Renal cortical epithelial cell (primary cell): ENCODE measurements around the gene CEP350. TPM values are rescaled to one million over a fixed set of nuclear protein-coding genes. Genes with fewer than 3 reads are reported as not detected.

Experiments
- DNase-seq: peaks from one replicate; pipeline ENCODE4 v3.0.0-alpha.2; 2011; ENCODE audit warnings: low read depth
- total RNA-seq: library from RNA; depleted of rRNA; stranded (reverse); fragments of >200 nt; gene quantifications from 2 replicates; pipeline ENCODE4 v1.2.3, GENCODE V29; 2014

CEP350 gene
- total RNA-seq, 1 donor from 2014 or later = 53.5 TPM

DNA sequence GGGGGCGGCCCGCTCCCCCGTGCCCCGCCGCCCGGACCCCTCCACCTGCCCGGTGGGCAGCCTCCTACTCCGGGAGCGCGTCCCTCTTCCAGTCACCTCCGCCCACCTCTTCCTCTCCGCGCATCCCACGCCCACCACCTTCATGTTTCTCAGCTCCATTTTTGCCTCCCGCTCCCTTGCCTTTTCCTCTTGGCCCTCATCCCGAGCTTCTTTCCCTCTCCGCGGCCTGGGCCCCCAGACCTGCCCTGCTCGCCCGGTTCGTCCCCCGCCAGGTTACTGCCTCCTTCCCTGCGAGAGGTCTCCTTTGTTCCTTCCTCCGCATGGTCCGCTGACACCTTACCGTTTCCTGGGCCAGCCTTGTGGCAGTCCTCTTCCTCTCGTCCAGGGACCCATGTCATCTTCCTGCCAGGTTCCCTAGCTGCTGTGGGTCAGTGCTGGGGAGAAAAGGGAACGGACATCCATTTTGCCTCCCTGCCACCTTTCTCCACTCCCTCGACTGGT, 200.6 kb downstream of the CEP350 start:
- no peak for DNase-seq

DNA sequence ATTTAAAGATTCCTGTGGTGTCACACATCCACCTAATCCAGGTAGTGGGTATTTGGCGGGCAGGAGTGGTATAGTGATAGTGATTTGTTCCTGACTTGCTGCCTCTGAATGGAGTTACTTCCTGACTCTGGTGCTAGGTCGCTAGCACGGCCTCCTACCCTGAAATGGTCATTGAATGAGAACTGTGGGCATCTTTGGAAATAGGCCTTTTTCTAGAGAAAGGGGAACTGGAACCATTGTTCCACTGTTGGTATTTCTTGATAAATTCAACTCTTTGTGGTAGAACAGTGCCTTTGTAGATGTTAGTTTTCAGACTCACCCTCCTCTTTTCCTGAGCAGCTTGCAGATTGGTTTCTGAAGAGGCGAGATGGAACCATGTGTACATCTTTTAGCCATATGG, 201.6 kb downstream of the CEP350 start:
- no peak for DNase-seq

DNA sequence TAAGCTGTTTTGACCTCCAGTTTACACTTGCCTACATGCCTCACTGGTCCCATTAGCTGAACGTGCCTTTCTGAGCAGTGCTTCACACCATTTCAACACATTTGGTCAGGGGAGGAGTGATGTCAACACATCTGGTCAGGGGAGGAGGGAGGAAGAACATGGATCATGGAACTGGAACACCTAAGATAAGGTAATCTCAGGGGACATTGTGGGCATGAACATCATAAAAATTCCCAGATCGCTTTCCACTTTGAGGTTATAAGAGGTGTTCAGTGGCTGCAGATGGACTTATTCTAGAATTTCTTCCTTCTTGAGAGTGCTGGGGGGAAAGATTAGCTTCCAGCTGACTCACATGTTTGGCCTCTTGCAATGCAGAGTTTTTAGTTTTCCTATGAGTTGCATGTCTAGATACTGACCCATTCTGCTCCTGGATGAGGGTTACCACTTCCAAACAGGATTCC, 202.1 kb downstream of the CEP350 start:
- DNase-seq = peak; percentile 58

DNA sequence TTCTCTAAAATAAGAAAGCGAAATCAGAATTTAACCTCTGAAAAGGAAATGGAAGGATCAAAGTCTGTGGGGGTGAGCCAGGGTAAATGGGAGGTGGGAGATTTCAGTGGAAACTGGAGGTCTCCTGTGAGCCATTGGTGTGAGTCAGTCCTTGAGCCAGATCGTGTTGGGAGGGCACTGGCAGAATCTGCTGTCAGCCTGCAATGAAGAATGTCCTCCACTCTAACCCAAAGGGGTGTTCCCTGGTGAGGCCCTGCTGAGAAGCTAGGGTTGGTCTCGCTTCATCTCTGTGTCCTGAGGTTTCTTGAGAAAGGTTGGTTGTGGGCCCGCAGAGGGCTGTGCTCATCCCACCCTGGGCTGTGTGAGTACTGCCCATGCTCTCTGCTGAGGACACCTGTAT, 202.5 kb downstream of the CEP350 start:
- DNase-seq = no peak

DNA sequence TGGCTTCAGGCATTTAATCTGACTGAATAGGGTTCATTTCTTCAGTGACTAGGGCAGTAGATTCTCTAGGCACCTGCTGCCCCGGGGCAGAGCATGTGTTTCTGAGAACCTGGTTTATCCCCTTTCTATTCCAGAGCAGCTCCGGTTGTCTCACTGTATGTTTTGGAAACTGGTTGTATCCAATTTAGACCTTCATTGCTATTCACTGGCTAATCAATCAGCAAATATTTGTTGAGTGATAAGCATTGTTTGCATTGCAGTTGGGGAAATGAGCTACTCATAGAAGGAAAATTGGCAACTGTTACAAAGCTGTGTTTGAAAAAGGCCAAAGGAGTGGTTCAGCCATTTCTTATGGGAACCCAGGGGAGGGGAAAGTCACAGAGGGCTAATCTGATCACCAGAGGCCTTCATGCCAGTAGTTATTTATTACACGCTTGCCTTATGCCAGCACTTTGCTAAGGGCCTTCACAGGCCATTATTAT, 203.0 kb downstream of the CEP350 start:
- no peak for DNase-seq

DNA sequence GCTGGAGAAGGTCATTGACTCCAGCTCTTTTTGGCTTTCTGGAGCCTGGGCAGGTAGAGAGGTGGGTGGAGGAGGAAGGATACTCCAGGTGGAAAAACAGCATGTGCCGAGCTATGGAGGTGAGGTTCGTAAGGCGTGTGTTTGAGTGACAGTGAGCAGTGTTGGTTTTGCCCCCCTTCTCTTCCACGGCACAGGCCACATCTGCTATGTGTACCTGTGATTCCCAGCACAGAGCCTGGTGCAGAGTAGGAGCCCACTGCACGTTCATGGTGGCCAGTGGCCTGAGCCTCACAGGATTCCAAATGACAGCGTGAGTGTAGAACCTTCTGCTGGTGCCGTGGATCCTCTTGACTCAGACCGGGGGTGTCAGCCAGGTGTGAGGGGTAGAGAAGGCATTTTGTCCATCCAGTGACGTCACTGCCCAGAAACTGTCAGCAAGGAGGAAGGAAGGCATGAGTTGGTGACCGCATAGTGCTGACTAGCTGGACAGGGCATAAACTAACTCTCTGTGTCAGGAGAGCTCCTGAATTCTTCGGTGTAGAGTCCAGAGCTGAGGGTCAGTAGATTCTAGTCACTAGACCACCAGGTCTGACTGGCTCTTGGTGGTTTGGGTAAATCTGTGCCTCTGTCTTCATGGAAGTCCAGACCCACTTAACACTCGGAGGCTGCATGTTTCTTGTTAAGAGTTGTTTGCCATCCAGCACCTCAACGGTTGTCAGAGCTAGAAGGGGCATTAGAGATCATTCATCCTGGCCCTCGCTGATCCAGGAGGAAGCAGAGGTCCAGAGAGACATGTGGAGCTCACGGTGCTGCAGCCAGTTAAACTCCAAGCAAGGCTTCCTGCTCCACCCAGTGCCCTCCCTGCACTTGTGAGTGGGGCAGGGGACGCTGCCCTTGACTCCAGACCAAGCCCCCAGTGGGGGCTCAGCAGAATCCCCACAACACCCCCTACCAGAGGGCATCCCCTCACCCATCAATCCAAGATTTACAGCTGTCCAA, 203.8 kb downstream of the CEP350 start:
- no peak for DNase-seq

DNA sequence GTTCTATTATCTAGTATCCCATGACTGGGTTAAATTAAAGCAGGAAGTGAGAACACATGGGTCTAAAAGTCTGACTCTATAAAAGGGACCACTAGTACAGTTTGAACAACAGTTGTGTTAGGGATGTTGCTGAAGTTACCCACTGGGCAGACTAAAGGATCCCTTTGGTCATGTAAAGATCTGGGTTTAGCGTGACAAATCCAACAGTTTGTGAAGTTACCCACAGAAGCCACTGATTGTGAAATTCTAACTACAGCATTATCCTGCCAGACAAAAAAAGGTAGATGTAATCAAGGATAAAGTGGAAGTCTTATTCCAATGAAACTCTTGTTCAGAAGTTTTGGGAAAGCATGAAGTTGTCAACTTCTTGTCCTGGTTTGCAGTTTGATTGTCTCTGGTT, 205.7 kb downstream of the CEP350 start:
- DNase-seq = no peak

DNA sequence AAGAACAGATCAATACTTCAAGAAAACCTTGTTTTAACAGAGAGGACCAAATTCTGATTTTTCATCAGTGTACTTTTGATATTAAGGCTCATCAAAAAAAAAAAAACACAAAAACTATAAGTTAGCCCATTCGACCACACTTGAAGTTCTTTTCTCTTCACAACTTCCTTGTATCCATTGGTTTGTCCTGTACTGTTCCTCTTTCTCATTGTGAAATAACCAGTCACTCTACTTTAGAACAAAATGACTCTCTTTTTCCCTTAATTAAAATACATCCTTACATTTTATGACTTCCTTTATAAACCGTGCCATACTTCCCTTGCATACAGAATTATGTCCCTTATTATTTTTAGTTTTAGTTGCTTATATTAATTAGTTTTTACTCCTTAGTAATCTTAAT, 208.4 kb downstream of the CEP350 start:
- DNase-seq = no peak

Other genes starting within 250 kb of the CEP350 start
- gene FAM163A, start 211.5 kb upstream of the CEP350 start, total RNA-seq = not detected in 2 replicates
- gene TOR1AIP2, start 77.0 kb upstream of the CEP350 start, total RNA-seq = 66.3 and 147 TPM in 2 replicates
- gene TOR1AIP1, start 72.5 kb upstream of the CEP350 start, total RNA-seq = 49.5 and 62.9 TPM in 2 replicates
- 132 and 199 TPM in 2 replicates for gene QSOX1, start 200.1 kb downstream of the CEP350 start, total RNA-seq